Thoracic aorta (tissue), 2 donors: ENCODE measurements around the gene RIT2. TPM values are rescaled to one million over a fixed set of nuclear protein-coding genes. Genes with fewer than 3 reads are reported as not detected.

ENCODE experiments used
- ATAC-seq: fragments of 150-250 bp; one replicate; pipeline ENCODE4 v1.8.0; 2017; ENCODE audit warnings: low read depth; ENCODE audit not compliant: insufficient number of reproducible peaks, low FRiP score
- DNase-seq: peaks from one replicate; pipeline ENCODE4 v3.0.0-alpha.2; 2020; ENCODE audit warnings: low spot score
- H3K27ac ChIP-seq, 2 donors: fragments of 200-600 bp; sonication (generic); 1 replicate in 1 of 2; 2 replicates in 1 of 2; pipeline ENCODE4 v1.5.1; 2016; ENCODE audit warnings: mild to moderate bottlenecking in 2 of 2, moderate library complexity in 2 of 2
- H3K27me3 ChIP-seq: fragments of 200-600 bp; sonication (generic); replicated peaks from 2 replicates; pipeline ENCODE4 v1.6.0; 2016; ENCODE audit warnings: mild to moderate bottlenecking; ENCODE audit not compliant: insufficient read depth
- H3K36me3 ChIP-seq: fragments of 200-600 bp; sonication (generic); one replicate; pipeline ENCODE4 v1.5.1; 2016
- H3K4me1 ChIP-seq, 2 donors: fragments of 200-600 bp; sonication (generic); 1 replicate in 1 of 2; 2 replicates in 1 of 2; pipeline versions ENCODE4 v1.5.1 to v1.6.0; 2016; ENCODE audit warnings: low read depth in 2 of 2, mild to moderate bottlenecking in 1 of 2; ENCODE audit not compliant: control insufficient read depth in 1 of 2
- H3K4me3 ChIP-seq: fragments of 200-600 bp; sonication (generic); 2 replicates; pipeline ENCODE4 v1.5.1; 2016; ENCODE audit warnings: mild to moderate bottlenecking
- H3K9me3 ChIP-seq: fragments of 200-600 bp; sonication (generic); 2 replicates; pipeline ENCODE4 v1.5.1; 2016
- total RNA-seq, 2 donors: library from RNA; depleted of rRNA; stranded (reverse); fragments of >200 nt; gene quantifications; one replicate each; pipeline versions ENCODE4 v1.1.0 to v1.2.3, GENCODE V29; 2016
- TF ChIP-seq, protein P1 (sequence below): fragments of 200-600 bp; sonication (generic); IDR thresholded peaks from one replicate; pipeline ENCODE4 v1.5.1; 2019; ENCODE audit warnings: antibody characterized with exemption

RIT2 gene
- total RNA-seq, 2 donors from 2014 or later, result not detected

DNA sequence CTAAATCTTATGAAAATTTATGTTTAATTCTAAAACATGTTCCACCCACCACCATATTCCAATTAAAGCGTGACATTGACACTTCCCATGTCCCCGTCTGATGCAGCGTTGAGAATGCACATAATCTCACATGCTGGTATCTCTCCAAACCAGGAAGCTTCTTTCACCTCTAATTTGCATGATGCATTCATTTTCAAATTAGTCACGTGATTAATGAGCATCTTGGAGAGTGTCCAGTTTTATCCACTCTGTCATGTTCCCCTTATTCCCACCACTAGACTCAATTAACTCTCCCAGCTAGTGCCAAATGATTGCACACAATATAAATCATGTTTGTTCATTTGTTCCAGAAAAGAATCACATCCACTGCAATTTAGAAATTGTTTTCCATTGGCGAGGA lies 105.8 kb downstream of the RIT2 start:
- DNase-seq (no peak), ATAC-seq (no peak)
- TF ChIP-seq, protein P1, sequence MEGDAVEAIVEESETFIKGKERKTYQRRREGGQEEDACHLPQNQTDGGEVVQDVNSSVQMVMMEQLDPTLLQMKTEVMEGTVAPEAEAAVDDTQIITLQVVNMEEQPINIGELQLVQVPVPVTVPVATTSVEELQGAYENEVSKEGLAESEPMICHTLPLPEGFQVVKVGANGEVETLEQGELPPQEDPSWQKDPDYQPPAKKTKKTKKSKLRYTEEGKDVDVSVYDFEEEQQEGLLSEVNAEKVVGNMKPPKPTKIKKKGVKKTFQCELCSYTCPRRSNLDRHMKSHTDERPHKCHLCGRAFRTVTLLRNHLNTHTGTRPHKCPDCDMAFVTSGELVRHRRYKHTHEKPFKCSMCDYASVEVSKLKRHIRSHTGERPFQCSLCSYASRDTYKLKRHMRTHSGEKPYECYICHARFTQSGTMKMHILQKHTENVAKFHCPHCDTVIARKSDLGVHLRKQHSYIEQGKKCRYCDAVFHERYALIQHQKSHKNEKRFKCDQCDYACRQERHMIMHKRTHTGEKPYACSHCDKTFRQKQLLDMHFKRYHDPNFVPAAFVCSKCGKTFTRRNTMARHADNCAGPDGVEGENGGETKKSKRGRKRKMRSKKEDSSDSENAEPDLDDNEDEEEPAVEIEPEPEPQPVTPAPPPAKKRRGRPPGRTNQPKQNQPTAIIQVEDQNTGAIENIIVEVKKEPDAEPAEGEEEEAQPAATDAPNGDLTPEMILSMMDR, result no peak

DNA sequence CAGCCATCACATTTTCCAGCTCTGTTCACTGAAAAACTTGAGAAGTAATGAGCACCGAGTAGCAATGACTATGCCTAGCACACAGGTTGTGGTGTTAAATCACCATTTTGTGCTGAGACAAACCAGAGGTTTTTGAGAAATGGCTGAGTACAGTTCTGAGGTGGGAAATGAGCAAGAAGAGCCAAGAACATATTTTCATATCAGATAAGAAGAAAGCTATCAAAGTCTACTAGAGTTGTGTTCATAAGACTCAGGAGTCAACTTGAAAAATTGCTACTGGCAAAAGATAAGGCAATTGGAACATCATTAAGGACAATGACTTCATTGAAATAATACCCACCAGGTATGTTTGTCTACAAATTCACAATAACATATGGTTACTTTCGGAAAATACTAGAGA lies 108.1 kb downstream of the RIT2 start:
- no peaks in the 10 kb centered on the region for H3K4me1 ChIP-seq
- ATAC-seq, result no peak
- no peak for DNase-seq
- H3K27me3 ChIP-seq, result no peaks in the 10 kb centered on the region
- no peaks in the 10 kb centered on the region for H3K36me3 ChIP-seq
- TF ChIP-seq, protein P1, result no peak
- H3K9me3 ChIP-seq, result no peaks in the 10 kb centered on the region
- no peak overlapping the region for H3K27ac ChIP-seq
- H3K4me3 ChIP-seq, result no peak overlapping the region

More for the DNA sequence above, 105.8 kb downstream of the RIT2 start:
- H3K27ac ChIP-seq, result no peak overlapping the region
- H3K4me3 ChIP-seq, result no peak overlapping the region
- no peaks in the 10 kb centered on the region for H3K36me3 ChIP-seq
- no peaks in the 10 kb centered on the region for H3K4me1 ChIP-seq
- no peaks in the 10 kb centered on the region for H3K27me3 ChIP-seq
- no peaks in the 10 kb centered on the region for H3K9me3 ChIP-seq

DNA sequence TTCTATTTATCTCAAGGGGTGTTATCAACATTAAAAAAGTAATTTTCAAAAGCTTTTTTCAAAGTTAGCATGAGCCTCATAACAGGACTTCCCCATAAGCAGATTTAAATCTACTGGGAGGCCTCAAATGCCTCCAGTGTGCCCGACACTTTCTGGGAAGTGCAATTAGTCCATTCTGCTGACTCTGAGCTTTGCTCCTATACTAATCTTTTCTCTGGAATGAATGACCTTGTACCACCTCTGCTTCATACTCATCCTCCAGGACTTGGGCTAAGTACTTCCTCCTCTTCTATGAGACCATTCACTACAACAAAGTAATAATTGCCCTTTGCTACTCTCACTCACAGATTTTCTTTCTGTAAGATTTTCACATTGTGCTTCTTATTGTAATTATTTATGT lies 111.1 kb downstream of the RIT2 start:
- ATAC-seq (no peak), DNase-seq (no peak)
- Histone ChIP-seq H3K36me3 (no peaks in the 10 kb centered on the region), H3K27me3 (no peaks in the 10 kb centered on the region), H3K4me1 (no peaks in the 10 kb centered on the region), H3K4me3 (no peak overlapping the region), H3K9me3 (no peaks in the 10 kb centered on the region), H3K27ac (no peak overlapping the region)
- TF ChIP-seq, protein P1, result no peak

DNA sequence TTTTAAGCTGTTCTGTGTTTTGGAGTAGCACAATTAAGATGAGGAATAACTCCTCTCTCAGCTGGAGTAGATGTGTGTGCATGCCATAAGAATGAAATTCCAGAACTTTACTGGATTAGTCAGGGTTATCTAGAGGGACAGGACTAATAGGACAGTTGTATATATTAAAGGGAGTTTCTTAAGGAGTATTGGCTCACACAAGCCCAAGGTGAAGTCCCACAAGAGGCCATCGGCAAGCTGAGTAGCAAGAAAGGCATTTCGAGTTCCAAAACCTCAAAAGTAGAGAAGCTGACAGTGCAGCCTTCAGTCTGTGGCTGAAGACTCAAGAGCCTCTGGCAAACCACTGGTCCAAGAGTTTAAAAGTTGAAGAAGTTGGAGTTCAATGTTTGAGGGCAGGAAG lies 113.7 kb downstream of the RIT2 start:
- DNase-seq (no peak), ATAC-seq (no peak)
- H3K27ac ChIP-seq, result no peak overlapping the region
- H3K4me1 ChIP-seq, result no peaks in the 10 kb centered on the region
- no peaks in the 10 kb centered on the region for H3K36me3 ChIP-seq
- no peaks in the 10 kb centered on the region for H3K9me3 ChIP-seq
- H3K4me3 ChIP-seq, result no peak overlapping the region
- no peaks in the 10 kb centered on the region for H3K27me3 ChIP-seq
- TF ChIP-seq, protein P1, result no peak

DNA sequence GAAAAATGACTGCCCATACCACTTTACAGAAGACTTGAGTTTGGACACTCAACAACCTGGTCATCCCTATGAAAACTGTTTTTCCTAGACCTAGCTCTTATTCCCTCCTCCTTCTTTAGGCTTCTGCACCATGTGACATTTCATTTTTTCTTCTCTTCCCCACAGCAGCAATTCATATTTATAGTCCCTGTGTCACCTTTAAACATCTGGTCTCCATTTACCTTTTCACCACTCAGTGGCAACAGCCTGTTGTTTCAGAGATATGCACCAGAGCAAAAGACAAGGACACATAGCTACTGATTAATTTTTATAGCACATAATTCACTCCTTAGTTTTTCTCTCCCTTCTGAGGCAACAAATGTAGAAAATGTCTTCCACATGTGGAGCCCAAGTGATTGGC lies 118.7 kb downstream of the RIT2 start:
- no peaks in the 10 kb centered on the region for H3K4me1 ChIP-seq
- DNase-seq, result no peak
- no peak overlapping the region for H3K27ac ChIP-seq
- no peaks in the 10 kb centered on the region for H3K36me3 ChIP-seq
- H3K9me3 ChIP-seq, result no peaks in the 10 kb centered on the region
- ATAC-seq, result no peak
- TF ChIP-seq, protein P1, result no peak
- no peaks in the 10 kb centered on the region for H3K27me3 ChIP-seq
- H3K4me3 ChIP-seq, result no peak overlapping the region
